PC-9 (cell line): Measurements from ENCODE around the gene LTC4S. TPM values are rescaled to one million over a fixed set of nuclear protein-coding genes. Genes with fewer than 3 reads are reported as not detected.
"Not testable (repeated sequence)": the region's sequence is repeated elsewhere in the genome, so short reads cannot be mapped to it uniquely, and the experiment has no call there.

Experiments used
- BruUV-seq: library from RNA; stranded (reverse); fragments of 400-500 nt; replicated peaks from 2 replicates; lab custom pipeline; 2021; lab: Mats Ljungman, UMichigan
- CTCF ChIA-PET: fragments of 300-600 bp; sonication (Branson Sonifier 250); formaldehyde crosslinking; loops from one replicate; lab custom pipeline; 2022; ENCODE audit warnings: antibody characterized with exemption; lab: Charles Lee
- POLR2A ChIA-PET: fragments of 300-600 bp; sonication (Branson Sonifier 250); formaldehyde crosslinking; loops from one replicate; lab custom pipeline; 2022; ENCODE audit warnings: antibody characterized with exemption; ENCODE audit not compliant: unreplicated experiment; lab: Charles Lee
- DNase-seq, 2 experiments: peaks; one replicate each; pipeline versions ENCODE4 v3.0.0 to v3.0.0-alpha.2; 2015 to 2022; ENCODE audit warnings: mixed read lengths in 1 of 2
- H2AFZ ChIP-seq: fragments of 200-600 bp; sonication (generic); 2 replicates; pipeline ENCODE4 v1.8.1; 2017; ENCODE audit warnings: antibody characterized with exemption
- H3F3A ChIP-seq: fragments of 200-600 bp; sonication (generic); 2 replicates; pipeline ENCODE4 v1.8.1; 2017; ENCODE audit warnings: antibody characterized with exemption, mild to moderate bottlenecking, low read depth; ENCODE audit not compliant: insufficient read depth
- H3K27ac ChIP-seq: fragments of 200-600 bp; sonication (generic); 2 replicates; pipeline ENCODE4 v1.6.1; 2016; ENCODE audit warnings: mixed run types
- H3K27me3 ChIP-seq: fragments of 200-600 bp; sonication (generic); 2 replicates; pipeline ENCODE4 v1.6.1; 2016; ENCODE audit warnings: low read depth, mixed run types; ENCODE audit not compliant: insufficient read depth
- H3K36me3 ChIP-seq: fragments of 200-600 bp; sonication (generic); 2 replicates; pipeline ENCODE4 v1.6.1; 2016; ENCODE audit warnings: low read depth, mixed run types
- H3K4me1 ChIP-seq: fragments of 200-600 bp; sonication (generic); replicated peaks from 2 replicates; pipeline ENCODE4 v1.6.1; 2016; ENCODE audit warnings: mixed run types; ENCODE audit not compliant: insufficient read depth
- H3K4me2 ChIP-seq: fragments of 200-600 bp; sonication (generic); 2 replicates; pipeline ENCODE4 v1.6.1; 2017; ENCODE audit warnings: mixed run types
- H3K4me3 ChIP-seq: fragments of 200-600 bp; sonication (generic); 2 replicates; pipeline ENCODE4 v1.6.1; 2016; ENCODE audit warnings: mixed run types
- H3K79me2 ChIP-seq: fragments of 200-600 bp; sonication (generic); 2 replicates; pipeline ENCODE4 v1.6.1; 2017; ENCODE audit warnings: low read depth, mixed run types
- H3K9me2 ChIP-seq: fragments of 200-600 bp; sonication (generic); 2 replicates; pipeline ENCODE4 v1.8.1; 2017; ENCODE audit warnings: mild to moderate bottlenecking; ENCODE audit not compliant: insufficient read depth
- H3K9me3 ChIP-seq: fragments of 200-600 bp; sonication (generic); 2 replicates; pipeline ENCODE4 v1.8.1; 2016; ENCODE audit warnings: low read depth; ENCODE audit not compliant: insufficient read depth
- H4K20me1 ChIP-seq: fragments of 200-600 bp; sonication (generic); 2 replicates; pipeline ENCODE4 v1.8.1; 2017; ENCODE audit not compliant: insufficient read depth
- EZH2 ChIP-seq: fragments of 200-600 bp; sonication (generic); IDR thresholded peaks from 2 replicates; pipeline ENCODE4 v1.8.0; 2017; ENCODE audit warnings: antibody characterized with exemption, low read depth
- intact Hi-C: fragments of 100-400 bp; cut with micrococcal nuclease; formaldehyde crosslinking; loops from one replicate; pipeline ENCODE4 v1.10.0; 2022; ENCODE audit not compliant: unreplicated experiment
- total RNA-seq: library from RNA; stranded (reverse); gene quantifications from 2 replicates; pipeline ENCODE4 v1.2.3, GENCODE V29; 2021
- TF ChIP-seq, protein P1 (sequence below): fragments of 200-600 bp; sonication (generic); conservative IDR thresholded peaks from 2 replicates; pipeline ENCODE4 v1.6.1; 2017; ENCODE audit warnings: mixed run types, antibody characterized with exemption, mild to moderate bottlenecking, moderate library complexity

Gene LTC4S
- total RNA-seq, 1 experiment from 2014 or later, result 9.7 TPM

- POLR2A ChIA-PET, result interaction anchor here (0.5 kb wide), 1 partner anchor 8 kb away, joined by 4 read pairs; no protein-coding TSS in a partner anchor
- BruUV-seq, result no TSS peak
- H3K4me3 ChIP-seq, result no peak overlapping the region
- CTCF ChIA-PET, result no interaction called here
- no peaks in the 10 kb centered on the region for H3K9me3 ChIP-seq
- TF ChIP-seq EZH2, result no peak
- TF ChIP-seq, protein P1, sequence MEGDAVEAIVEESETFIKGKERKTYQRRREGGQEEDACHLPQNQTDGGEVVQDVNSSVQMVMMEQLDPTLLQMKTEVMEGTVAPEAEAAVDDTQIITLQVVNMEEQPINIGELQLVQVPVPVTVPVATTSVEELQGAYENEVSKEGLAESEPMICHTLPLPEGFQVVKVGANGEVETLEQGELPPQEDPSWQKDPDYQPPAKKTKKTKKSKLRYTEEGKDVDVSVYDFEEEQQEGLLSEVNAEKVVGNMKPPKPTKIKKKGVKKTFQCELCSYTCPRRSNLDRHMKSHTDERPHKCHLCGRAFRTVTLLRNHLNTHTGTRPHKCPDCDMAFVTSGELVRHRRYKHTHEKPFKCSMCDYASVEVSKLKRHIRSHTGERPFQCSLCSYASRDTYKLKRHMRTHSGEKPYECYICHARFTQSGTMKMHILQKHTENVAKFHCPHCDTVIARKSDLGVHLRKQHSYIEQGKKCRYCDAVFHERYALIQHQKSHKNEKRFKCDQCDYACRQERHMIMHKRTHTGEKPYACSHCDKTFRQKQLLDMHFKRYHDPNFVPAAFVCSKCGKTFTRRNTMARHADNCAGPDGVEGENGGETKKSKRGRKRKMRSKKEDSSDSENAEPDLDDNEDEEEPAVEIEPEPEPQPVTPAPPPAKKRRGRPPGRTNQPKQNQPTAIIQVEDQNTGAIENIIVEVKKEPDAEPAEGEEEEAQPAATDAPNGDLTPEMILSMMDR, result no peak
- intact Hi-C loops, result no loop called here
- H3K36me3 ChIP-seq, result no peaks in the 10 kb centered on the region
- no peak overlapping the region for H3K27ac ChIP-seq
- no peaks in the 10 kb centered on the region for H4K20me1 ChIP-seq
- no peak overlapping the region for H2AFZ ChIP-seq
- no peak overlapping the region for H3K4me2 ChIP-seq
- no peaks in the 10 kb centered on the region for H3K9me2 ChIP-seq
- no peak for DNase-seq
- no peaks in the 10 kb centered on the region for H3K27me3 ChIP-seq
- peaks cover 9% of the 10 kb centered on the region; the same call in 1 of the 2 replicates for H3F3A ChIP-seq
- no peaks in the 10 kb centered on the region for H3K79me2 ChIP-seq
- no peaks in the 10 kb centered on the region for H3K4me1 ChIP-seq
These were observed 5.5 kb upstream of the LTC4S start for GRCh38 chr5:179788193-179788854.

DNA sequence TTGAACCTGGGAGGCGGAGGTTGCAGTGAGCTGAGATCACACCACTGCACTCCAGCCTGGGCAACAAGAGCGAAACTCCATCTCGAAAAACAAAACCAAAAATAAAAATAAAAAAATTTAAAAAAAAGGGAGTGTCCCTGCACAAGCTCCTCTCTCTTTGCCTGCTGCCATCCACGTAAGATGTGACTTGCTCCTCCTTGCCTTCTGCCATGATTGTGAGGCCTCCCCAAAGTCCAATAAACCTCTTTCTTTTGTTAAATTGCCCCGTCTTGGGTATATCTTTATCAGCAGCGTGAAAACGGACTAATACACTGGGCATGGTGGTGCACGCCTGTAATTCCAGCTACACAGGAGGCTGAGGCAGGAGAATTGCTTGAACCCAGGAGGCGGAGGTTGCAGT lies 4.5 kb upstream of the LTC4S start:
- BruUV-seq, intact Hi-C loops: not testable (repeated sequence)

DNA sequence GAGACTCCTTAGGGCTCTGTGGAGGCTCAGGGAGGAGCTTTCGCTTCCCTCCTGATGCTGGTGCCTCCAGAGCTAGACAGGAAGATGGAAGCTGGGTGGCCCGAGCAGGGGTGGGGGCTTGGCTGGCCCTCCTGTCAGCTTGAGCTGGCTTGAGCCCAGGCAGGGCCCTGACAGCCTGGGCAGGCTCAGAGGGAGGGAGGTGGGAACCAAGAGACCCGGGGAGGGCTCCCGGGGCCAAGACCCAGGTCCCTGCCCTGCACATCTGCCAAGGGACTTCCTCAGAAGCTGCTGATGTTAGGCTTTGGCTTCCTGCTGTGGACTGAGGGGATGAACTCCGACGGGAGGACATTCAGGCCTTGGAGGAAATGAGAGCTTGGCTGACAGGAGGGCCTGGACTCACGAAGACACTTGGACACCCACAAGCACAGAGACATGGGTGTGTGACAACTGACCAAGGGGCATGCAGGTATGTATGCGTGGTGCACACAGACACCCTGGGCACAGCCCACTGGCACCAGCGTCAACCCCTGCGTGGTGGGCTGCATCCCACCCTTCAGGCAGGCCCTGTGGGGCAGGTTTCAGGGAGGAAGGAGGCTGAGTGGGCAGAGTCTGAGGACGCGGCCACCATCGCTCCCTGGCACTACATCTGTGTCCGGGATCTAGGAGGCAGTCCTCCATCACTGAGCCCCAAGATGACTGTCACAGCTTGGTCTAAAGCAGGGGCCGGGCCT lies 1.7 kb upstream of the LTC4S start:
- ChIA-PET POLR2A (no interaction called here), CTCF (no interaction called here)
- Histone ChIP-seq H3K9me3 (no peaks in the 10 kb centered on the region), H3K4me3 (no peak overlapping the region), H4K20me1 (no peaks in the 10 kb centered on the region), H3K27ac (no peak overlapping the region), H2AFZ (no peak overlapping the region), H3K9me2 (no peaks in the 10 kb centered on the region), H3K36me3 (no peaks in the 10 kb centered on the region), H3K79me2 (peaks cover 9% of the 10 kb centered on the region; the same call in 1 of the 2 replicates), H3K4me1 (peaks cover 17% of the 10 kb centered on the region), H3F3A (peaks cover 23% of the 10 kb centered on the region), H3K27me3 (no peaks in the 10 kb centered on the region), H3K4me2 (no peak overlapping the region)
- intact Hi-C loops, result no loop called here
- no TSS peak for BruUV-seq
- TF ChIP-seq, protein P1, result no peak
- TF ChIP-seq EZH2, result no peak
- DNase-seq, result no peak

More for the DNA sequence above, 4.5 kb upstream of the LTC4S start:
- H3K9me3 ChIP-seq, H3K36me3 ChIP-seq, H3K9me2 ChIP-seq, H3K27ac ChIP-seq, H4K20me1 ChIP-seq, H3K79me2 ChIP-seq, H3K4me2 ChIP-seq, H3K4me3 ChIP-seq, CTCF ChIA-PET, H3K27me3 ChIP-seq, H3K4me1 ChIP-seq, DNase-seq, H2AFZ ChIP-seq, H3F3A ChIP-seq: not testable (repeated sequence)
- POLR2A ChIA-PET, result interaction anchor here (0.7 kb wide), 1 partner anchor 33 kb away, joined by 4 read pairs; no protein-coding TSS in a partner anchor
